Fibroblast of skin of right quadriceps (primary cell): Measurements from ENCODE around the gene VANGL2.

Experiments used
- DNase-seq: peaks from one replicate; pipeline ENCODE4 v3.0.0-alpha.2; 2013

VANGL2 gene

DNA sequence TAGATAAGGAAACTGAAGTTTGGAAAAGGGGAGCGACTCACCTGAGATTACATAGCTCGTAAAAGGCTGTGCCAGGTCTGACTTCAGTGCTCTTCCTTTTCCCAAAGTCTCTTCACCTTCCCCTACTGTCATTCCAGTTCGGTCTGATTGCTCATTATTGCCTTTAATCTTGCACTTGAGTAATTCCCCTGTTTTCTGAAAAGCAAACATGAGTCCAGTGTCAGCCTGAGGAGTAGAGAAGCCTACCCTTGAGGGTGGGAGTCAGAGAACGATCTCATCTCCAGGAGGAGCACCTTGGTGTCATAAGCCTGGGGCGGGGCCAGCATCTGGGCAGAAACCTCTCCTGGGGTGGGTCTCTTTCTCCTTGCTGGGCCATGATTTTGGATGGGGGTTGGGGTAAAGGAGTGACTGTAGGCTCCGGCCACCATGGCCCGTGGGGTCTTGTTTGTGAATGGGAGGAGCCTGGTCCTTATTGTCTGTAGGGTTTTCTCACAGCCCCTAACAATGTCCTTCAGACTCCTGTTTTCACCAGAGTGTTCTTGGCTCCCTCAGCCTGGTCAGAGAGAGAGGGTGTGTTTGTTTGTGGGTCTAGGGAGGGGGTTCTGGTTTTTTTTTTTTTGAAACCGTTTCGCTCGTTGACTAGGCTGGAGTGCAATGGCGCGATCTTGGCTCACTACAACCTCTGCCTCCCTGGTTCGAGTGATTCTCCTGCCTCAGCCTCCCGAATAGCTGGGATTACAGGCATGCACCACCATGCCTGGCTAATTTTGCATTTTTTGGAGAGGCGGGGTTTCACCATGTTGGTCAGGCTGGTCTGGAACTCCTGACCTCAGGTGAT is 6.0 kb downstream of the VANGL2 start:
- DNase-seq, result no peak

DNA sequence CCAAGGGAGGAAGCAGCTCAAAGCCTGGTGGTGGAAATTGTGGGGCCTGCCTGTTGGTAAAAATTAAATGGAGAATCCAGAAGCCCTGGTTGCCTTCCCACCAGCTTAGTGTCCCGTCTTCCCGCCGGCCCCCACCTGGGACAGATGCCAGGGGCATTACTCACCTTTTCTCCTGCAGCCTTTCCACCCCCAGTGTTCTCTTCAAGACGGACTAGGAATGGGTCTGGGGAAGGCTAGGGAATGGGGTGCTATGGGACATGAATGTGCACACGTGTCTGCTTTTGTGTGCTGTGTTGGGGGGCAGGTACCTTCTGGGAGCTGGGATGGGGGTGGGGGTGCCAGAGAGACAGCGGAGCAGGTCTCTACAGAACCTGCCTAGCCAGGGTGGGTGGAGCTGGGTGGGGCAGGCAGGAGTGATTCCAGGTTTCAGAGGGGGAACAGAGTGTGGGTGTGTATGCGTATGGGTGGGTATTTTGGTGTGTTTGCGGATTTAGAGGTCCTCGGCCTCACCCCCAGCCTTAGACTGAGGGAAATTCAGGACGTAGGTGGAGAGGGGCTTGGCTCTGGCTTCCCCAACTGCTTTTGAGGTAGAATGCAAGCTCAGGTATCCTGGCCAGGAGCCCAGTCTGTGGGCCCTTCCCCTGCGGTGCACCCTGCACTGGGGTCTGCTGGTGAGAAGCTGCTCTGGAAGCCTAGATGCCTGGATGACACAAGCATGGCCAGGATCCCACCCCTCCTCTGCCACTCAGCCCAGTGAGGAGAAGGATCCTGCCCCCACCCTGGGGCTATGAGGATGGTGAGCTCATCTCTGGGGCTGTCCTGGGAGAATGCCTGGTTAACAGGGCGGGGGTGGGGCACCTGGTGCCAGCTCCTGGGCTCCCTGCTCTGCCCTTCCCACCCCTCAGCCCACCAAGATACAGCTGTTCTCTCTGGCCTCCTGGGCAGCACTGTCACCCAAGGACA is 7.8 kb downstream of the VANGL2 start:
- peak; percentile 34 for DNase-seq

DNA sequence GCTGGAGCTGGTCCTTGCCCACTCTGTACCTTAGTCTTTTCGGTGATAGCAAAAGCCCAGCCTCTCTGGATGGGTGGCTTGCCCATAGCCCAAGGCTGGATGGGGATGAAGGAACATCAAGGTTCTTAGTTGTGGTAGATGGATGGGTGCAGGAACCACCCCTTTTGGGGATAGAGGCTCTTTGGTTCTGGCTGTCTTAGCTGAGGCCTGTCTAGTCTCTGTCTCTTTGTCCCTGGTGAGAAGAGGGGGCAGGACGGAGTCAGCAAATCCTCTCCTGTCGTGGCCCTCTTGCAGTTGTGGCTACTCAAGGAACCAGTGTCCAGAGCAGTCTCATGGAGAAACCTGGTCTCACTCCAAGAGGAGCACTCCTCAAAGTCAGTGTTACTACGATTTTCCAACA is 8.5 kb downstream of the VANGL2 start:
- no peak for DNase-seq

DNA sequence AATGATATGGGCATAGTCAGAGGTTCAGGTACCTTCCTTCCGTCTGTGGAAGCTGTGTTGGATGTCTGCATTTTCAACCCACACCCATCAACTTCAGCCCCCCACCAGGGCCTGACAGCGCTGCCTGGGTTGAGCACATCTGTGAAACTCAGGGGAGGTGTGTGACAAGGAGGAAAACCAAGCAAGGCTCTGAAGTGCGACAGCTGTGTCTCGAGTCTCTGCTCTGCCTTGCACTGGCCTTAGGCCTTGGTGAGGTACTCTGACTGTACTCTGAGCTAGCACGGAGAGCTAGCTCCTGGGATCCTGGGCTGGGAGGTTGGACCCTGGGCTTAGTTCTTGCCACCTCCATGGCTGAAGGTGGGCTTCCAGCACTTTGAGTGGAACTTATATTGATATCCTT is 9.1 kb downstream of the VANGL2 start:
- no peak for DNase-seq

DNA sequence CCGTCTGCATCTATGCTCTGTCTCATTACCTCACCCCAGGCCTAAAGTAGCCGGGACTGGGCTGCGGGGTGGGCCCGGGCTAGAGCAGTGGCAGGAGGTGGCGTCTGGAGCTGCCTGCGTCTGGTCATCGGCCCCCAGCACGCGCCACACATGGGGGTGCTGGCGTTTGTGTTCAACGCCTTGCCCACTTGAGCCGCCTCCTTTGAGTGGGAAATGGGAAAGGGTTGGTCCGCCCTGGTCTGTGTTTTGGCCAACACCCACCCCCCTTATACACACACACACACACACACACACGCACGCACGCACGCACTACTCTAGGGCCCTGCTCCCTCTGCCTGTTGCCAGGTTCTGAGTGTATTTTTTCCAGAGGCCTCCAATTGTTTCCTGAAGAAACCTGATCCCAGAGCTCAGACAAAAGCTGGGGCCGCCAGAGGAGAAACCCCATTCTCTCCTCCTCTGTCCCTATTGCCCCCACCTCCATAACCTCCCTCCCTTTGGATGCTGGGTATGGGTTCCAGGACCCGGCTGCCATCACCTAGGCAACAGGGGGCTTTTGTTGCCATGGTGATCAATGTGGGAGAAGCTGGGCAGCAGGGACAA is 10.1 kb downstream of the VANGL2 start:
- peak; percentile 45 for DNase-seq

DNA sequence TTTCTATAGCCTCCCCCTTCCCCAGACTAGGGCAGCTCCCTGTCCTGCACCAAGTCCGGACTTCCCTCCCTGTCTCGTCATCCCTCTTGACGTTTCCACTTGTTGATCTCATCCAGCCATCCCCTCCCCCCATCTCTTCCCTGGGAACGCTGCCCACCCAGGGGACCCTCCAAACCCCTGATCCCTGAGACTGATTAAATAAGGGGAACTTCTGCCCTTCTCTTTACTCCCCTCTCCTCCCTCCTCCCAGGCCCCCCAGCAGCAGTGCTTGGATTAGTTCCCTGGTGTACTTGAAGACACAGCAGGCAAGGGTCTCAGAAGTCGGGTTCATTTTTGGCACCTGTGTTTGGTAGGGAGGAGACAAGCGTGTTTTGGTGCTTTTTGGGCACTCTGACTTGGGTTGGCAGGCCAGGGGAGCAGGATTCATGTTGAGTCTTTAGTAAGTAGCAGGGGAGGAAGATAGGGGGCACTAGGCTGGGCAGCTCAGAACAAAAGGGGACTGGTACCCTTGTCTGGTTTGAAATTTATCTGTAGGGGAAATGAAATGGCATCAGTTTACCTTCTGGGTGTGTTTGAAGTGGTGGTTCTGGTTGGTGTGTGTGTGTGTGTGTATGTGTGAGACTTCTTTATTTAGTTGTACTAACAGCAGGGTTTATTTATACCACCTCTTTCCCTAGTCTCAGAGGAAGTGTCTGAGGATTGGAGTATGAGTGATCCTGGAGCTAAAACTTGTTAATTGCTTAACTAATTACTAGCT is 11.1 kb downstream of the VANGL2 start:
- no peak for DNase-seq

DNA sequence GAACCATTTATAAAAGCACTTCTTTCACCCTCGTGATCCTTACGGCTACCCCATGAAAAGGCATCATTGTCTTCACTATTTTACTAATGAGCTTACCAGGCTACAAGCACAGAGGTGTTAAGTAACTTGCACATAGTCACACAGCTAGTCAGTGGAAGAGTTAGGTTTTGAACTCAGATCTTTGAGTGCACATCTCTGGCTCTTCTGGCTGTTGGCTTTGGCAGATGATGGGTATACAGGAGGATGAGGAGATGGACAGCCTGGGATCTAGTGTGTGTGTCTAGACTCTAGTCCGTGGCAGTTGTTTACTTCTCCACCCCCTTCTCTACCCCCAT is 11.6 kb downstream of the VANGL2 start:
- DNase-seq, result no peak

DNA sequence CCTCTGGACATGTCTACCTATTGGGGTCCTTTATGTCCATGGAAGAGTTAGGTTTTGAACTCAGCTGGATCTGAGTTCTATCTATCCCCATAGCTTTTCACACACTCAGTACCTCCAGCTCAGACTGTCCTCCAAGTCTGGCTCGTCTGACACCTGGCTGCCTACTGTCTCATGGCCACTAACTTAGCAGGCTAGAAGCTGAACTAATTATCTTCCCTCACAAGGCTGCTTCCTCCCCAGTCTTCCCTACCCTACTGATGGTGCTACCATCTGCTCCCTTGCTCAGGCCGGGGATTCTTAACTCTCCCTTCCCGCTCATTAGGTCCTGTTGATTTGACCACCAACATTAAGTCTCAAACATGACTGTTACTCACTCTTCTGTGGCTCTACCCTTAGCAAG is 13.4 kb downstream of the VANGL2 start:
- no peak for DNase-seq

DNA sequence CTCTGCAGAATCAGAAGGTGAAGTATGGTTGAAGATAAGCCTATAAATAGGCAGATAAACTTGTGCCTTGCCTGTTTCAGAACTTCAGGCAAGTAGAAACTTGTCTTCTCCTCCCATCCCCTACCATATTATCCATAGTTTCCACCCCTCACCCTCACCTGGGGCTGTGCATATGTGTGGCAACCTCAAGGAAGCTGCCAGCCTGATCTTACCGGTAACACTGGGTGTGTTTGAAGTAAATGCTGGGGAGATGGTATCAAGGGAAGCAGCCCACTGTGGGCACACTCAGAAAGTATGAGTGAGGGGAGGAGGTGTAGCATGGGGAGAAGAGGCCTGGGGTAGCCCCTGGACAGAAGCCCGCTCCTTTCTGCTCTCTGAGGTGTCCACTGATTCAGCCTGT is 14.5 kb downstream of the VANGL2 start:
- no peak for DNase-seq

DNA sequence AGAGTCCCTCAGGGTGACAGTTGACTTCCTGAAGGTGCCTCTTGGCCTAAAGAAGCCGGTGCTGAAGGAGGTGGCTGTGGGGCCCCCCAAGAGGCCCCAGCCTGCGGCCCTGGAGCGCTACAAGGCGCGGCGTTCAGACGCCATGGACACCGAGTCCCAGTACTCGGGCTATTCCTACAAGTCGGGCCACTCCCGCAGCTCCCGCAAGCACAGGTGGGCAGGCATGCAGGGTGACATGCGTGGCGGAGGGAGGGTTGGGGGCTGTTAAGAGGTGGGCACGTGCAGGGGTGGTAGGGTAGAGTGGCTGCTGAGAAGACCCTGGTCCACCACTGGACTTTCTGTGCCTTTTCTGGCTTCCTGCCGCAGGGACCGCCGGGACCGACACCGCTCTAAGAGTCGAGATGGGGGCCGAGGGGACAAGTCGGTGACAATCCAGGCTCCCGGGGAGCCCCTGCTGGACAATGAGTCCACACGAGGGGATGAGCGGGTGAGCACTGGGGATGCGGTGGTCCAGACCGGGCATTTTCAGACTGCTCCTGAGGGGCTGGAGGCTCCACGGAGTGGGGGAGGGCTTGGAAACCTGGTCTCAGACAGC is 15.4 kb downstream of the VANGL2 start:
- no peak for DNase-seq

DNA sequence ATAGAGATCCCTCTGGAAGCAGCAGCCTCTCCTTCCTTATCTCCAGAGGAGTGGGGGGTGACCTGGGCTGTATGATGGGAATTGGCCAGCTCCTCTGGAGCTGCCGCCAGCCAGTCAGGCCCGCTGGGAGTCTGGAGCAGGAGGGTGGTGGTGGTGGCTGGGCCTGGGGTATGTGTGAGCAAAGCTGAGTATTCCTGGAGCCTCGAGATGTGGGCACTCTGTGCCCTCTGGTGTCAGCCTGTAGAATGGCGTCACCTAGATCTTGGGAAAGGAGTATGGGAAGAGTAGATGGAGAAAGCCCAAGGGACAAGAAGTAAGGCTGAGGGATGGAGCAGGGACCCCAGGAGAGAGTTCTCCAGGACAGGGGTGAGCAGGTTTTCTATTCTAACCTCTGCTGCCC is 16.0 kb downstream of the VANGL2 start:
- DNase-seq, result peak; percentile 42

DNA sequence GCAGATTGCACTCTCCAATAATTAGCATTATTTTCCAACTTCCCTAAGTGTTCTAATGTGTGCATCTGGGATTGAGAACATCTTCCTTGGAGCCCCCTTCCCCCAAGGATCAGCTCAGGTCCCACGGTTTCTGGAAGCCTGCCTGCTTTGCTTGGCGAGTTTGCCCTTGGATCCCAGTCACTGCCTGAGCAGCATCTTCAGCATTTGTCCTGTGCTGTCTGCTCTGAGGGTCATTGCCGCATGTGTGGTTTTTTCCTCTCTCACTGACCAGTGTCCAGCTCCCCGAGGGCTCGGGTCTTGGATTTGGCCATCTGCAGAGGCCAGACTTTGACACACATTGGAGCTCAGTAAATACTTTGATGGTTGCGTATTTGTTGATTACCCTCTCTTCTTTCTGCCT is 18.1 kb downstream of the VANGL2 start:
- DNase-seq, result no peak

DNA sequence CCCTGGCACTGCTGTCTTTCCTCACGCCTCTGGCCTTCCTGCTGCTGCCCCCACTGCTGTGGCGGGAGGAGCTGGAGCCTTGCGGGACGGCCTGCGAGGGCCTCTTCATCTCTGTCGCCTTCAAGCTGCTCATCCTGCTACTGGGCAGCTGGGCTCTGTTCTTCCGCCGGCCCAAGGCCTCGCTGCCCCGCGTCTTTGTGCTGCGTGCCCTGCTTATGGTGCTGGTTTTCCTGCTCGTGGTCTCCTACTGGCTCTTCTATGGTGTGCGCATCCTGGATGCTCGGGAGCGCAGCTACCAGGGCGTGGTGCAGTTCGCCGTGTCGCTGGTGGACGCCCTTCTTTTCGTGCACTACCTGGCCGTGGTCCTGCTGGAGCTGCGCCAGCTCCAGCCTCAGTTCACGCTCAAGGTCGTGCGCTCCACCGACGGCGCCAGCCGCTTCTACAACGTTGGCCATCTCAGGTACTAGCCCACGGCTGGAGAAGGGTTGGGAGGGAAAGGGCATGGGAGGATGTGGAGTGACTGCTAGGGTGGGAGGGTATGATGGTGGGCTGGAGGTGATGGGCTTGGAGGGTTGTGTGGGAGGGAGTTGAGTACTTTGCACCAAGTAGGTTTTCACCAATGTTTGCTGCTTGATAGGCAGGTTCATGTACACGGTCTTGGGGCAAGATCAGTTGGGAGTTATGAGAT is 18.9 kb downstream of the VANGL2 start:
- DNase-seq, result no peak

DNA sequence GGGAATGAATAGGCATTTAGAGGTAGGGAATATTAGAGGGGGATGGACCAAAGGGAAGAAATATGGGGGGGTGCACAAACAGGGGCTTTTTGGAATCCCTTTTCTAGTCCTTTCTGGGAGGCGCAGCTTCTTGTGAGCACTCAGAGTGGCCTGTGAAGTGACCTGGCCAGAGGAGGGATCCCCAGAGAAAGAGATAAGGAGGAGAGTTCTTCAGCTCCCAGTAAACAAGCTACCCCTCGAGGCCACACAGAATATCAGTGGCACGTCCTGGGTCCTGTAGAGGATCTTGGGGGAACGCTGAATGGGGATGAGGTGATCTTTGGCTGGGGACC is 19.4 kb downstream of the VANGL2 start:
- DNase-seq, result no peak

DNA sequence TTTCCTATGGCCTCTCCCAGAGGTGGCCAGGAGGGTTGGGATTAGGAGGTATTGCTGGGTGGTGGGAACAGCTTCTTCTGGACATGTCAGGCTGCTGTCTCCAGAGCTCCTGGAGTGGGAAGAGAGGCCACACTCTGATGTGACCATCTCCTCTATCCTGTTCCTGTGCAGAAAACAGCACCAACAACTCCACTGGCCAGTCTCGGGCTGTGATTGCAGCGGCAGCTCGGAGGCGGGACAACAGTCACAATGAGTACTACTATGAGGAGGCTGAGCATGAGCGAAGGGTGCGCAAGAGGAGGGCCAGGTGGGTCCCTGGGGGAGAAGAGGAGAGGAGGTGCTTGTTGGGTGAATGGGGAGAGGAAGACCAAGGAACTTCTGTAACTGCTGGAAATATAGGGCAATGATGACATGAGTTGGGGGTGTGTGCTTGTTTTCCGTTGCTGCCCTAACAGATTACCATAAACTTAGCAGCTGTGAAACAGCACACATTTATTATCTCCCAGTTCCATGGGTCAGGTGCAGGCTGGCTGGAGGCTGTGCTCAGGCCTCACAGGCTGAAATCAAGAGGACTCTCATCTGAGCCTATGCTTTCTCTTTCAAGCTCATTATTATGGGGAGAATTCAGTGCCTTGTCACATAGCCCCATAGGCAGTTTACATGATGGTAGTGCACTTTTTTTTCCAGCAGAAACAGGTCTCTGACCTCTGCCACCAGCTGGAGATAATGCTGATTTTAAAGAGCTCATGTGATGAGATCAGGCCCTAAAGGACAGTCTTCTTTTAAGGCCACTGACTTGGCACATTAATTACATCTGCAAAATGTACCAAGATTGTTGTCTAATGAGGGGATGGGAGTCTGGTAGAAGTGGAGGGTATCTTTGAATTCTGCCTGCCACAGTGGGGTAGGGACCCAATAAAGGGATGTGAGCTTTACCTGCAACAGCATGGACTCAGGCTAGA is 20.8 kb downstream of the VANGL2 start:
- DNase-seq, result no peak

DNA sequence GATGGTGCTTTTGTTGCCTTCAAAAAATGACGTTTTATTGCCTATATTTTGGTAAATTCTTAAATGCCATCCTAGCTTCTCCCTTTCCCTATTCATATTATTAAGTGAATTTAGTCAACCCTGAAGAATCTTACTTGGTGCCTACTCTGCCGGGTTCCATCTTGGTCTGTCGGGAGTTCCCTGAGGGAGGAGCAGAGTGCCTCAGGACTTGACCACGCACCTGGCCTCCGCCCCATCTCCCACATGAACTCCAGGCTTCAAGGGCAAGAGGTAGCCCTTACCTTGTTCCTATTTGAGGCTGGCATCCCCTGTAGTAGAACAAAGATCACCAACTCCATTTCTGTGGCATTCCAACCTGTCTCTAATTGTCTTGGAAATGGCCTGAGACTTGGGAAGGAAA is 21.5 kb downstream of the VANGL2 start:
- DNase-seq, result no peak

DNA sequence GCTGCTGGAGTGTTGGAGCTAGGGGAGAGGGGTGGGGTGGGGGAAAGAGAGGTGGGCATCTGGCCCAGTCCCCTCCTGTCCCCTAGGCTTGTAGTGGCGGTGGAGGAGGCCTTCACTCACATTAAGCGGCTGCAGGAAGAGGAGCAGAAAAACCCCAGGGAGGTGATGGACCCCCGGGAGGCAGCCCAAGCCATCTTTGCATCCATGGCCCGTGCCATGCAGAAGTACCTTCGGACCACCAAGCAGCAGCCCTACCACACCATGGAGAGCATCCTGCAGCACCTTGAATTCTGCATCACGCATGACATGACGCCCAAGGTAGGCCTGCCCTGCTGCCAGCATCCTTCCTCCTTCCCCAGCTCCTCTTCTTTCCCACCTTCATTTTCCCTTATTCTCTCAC is 23.6 kb downstream of the VANGL2 start:
- no peak for DNase-seq

DNA sequence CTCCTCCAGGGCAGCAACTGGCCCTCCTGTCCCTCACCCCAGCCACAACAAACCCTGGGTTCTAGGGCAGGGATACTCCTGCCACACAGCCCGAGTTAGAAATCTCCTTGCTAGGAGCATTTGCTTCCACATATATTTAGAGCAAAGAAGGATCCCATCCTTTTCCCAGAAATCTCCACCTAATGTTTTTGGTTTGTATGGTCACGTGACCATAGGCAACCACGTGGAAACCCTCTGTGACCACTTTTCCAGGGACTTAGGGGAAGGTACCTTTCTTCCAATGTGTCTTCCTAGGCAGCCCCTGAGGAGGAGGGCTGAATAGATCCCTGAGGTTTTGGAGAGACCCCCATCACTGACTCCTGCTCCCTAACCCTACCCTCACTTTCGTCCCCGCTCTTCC is 25.5 kb downstream of the VANGL2 start:
- DNase-seq, result no peak

DNA sequence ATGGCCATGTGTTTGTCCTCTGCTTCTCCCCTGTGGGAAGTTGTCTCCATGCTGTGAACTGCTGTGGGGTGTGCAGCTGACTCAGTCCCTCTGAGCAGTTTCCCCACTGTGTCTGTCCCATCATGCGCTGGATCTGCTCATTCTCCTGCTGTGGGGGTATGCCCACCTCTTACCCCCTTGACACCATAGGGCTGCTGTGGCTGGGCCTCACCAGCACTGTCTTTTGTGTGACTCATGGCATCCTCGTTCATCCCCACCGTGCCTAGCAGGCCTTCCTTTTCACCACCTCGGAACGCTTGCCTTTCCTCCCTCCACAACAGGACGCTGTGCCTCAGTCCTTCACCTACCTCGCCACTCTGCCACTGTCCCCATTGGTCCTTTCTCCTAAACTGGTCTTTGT is 27.3 kb downstream of the VANGL2 start:
- no peak for DNase-seq

DNA sequence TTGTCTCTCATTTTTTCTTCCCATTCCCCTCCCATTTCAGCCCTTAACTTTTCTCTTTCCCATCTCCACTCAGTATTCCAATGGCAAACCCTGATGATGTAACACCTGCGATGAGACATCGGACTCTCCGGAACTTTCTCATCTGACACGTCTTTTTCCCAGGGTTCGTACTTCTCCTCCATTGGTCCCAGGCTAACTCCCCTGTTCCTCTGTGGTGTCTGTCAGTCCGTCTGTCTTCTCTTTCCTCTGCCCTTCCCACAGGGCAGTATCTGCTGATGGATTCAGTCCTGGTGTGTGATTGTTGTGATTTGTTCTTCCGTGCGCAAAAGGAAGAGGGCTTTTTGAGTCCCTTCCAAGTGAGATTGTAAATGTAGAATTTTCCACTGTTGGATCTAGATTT is 27.7 kb downstream of the VANGL2 start:
- DNase-seq, result no peak

DNA sequence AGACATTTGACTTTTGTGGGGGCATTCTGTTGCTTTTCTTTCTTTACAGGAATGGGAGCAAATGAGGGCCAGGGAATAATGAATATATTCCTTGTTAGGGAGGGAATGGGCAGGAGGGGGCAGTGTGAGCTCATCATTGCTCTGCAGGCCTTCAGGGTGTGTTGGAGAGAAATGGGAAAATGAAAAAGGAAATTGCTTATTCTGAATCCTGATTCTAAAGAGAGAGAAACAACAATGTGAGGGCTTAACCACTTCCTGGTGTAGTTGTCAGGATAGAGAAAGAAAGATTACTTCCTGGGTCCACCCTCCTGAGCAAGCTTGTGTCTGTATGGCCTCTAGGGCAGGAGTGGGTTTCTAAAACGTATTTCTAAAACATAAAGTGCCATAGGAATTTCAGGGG is 28.3 kb downstream of the VANGL2 start:
- peak; percentile 47 for DNase-seq
